HFFc6 (cell line): Measurements from ENCODE around the gene C17orf75. TPM values are rescaled to one million over a fixed set of nuclear protein-coding genes. Genes with fewer than 3 reads are reported as not detected.
A peak's percentile ranks its signal among the peaks of the same experiment; 100 is the strongest.

Source experiments
- DNase-seq: peaks from one replicate; pipeline ENCODE4 v3.0.0-alpha.2; 2018
- H3K27ac Mint-ChIP-seq: 2 replicates; pipeline ENCODE4 v1.8.0; 2020; ENCODE audit warnings: mild to moderate bottlenecking, mixed read lengths
- H3K27me3 Mint-ChIP-seq: 2 replicates; pipeline ENCODE4 v1.8.0; 2021; ENCODE audit warnings: mild to moderate bottlenecking, moderate library complexity, mixed read lengths; ENCODE audit not compliant: insufficient read depth
- H3K36me3 Mint-ChIP-seq: 2 replicates; pipeline ENCODE4 v1.8.0; 2021; ENCODE audit warnings: low read depth, mixed read lengths
- H3K4me1 Mint-ChIP-seq: 2 replicates; pipeline ENCODE4 v1.8.0; 2020; ENCODE audit warnings: low read depth, mixed read lengths
- H3K4me3 Mint-ChIP-seq: 2 replicates; pipeline ENCODE4 v1.8.0; 2020; ENCODE audit warnings: mild to moderate bottlenecking, moderate library complexity, mixed read lengths
- H3K9me3 Mint-ChIP-seq: 2 replicates; pipeline ENCODE4 v1.8.0; 2020; ENCODE audit warnings: mild to moderate bottlenecking, mixed read lengths
- CTCF ChIP-seq: fragments of 200-600 bp; sonication (generic); IDR thresholded peaks from 2 replicates; pipeline ENCODE4 v1.5.0; 2021; ENCODE audit warnings: antibody characterized with exemption, mild to moderate bottlenecking
- total RNA-seq, 6 experiments: library from RNA; stranded (reverse); fragmentation: NEBNext Ultra II Directional; extraction: Animal tissue kit (Norgen Biotek cat#: 25700); gene quantifications; 2 replicates in 1 of 6; 3 replicates in 5 of 6; pipeline ENCODE4 v1.2.3, GENCODE V29; 2021

The C17orf75 gene
- total RNA-seq, 6 experiments from 2014 or later: 16.4 to 25.9 (median 23.9) TPM

- Mint-ChIP-seq H3K27me3 (peaks cover 33% of the 10 kb centered on the region), H3K36me3 (no peaks in the 10 kb centered on the region), H3K27ac (no peak overlapping the region), H3K9me3 (no peaks in the 10 kb centered on the region), H3K4me3 (no peak overlapping the region), H3K4me1 (peaks cover 9% of the 10 kb centered on the region)
- no peak for TF ChIP-seq CTCF
- DNase-seq: no peak
These were observed 55.5 kb downstream of the C17orf75 start for GRCh38 chr17:32286518-32286900.

GRCh38 chr17:32285746-32286517 lies 56.0 kb downstream of the C17orf75 start:
- Mint-ChIP-seq H3K9me3 (no peaks in the 10 kb centered on the region), H3K27ac (no peak overlapping the region), H3K4me1 (peaks cover 9% of the 10 kb centered on the region), H3K4me3 (no peak overlapping the region), H3K27me3 (peaks cover 32% of the 10 kb centered on the region), H3K36me3 (no peaks in the 10 kb centered on the region)
- DNase-seq: no peak
- no peak for TF ChIP-seq CTCF

GRCh38 chr17:32285306-32285705 lies 56.7 kb downstream of the C17orf75 start:
- H3K4me1 Mint-ChIP-seq: peaks cover 9% of the 10 kb centered on the region
- no peak overlapping the region for H3K4me3 Mint-ChIP-seq
- no peaks in the 10 kb centered on the region for H3K36me3 Mint-ChIP-seq
- no peak for TF ChIP-seq CTCF
- no peak for DNase-seq
- H3K27me3 Mint-ChIP-seq: peaks cover 26% of the 10 kb centered on the region
- no peak overlapping the region for H3K27ac Mint-ChIP-seq
- H3K9me3 Mint-ChIP-seq: no peaks in the 10 kb centered on the region

GRCh38 chr17:32283745-32284201 lies 58.2 kb downstream of the C17orf75 start:
- H3K27ac Mint-ChIP-seq: no peak overlapping the region
- no peaks in the 10 kb centered on the region for H3K9me3 Mint-ChIP-seq
- H3K27me3 Mint-ChIP-seq: peaks cover 23% of the 10 kb centered on the region

GRCh38 chr17:32281011-32281451 lies 60.9 kb downstream of the C17orf75 start:
- Mint-ChIP-seq H3K4me3 (no peak overlapping the region), H3K9me3 (no peaks in the 10 kb centered on the region), H3K4me1 (peaks cover 10% of the 10 kb centered on the region), H3K27ac (no peak overlapping the region), H3K36me3 (no peaks in the 10 kb centered on the region), H3K27me3 (peaks cover 27% of the 10 kb centered on the region)
- no peak for TF ChIP-seq CTCF
- no peak for DNase-seq

More at GRCh38 chr17:32283745-32284201, 58.2 kb downstream of the C17orf75 start:
- no peaks in the 10 kb centered on the region for H3K36me3 Mint-ChIP-seq
- TF ChIP-seq CTCF: no peak
- H3K4me1 Mint-ChIP-seq: peaks cover 9% of the 10 kb centered on the region
- peak; percentile 11 for DNase-seq
- H3K4me3 Mint-ChIP-seq: peak overlapping the region; percentile 14; the same call in 1 of the 2 replicates
